NCI-H2171 treated with DMSO at 0.1 percent for 48 hours (cell line): ENCODE measurements around the gene GRID1.
A peak's percentile ranks its signal among the peaks of the same experiment; 100 is the strongest.

Experiments
- DNase-seq: peaks from one replicate; lab custom pipeline; 2025; lab: John Stamatoyannopoulos, UW

The GRID1 gene

DNA sequence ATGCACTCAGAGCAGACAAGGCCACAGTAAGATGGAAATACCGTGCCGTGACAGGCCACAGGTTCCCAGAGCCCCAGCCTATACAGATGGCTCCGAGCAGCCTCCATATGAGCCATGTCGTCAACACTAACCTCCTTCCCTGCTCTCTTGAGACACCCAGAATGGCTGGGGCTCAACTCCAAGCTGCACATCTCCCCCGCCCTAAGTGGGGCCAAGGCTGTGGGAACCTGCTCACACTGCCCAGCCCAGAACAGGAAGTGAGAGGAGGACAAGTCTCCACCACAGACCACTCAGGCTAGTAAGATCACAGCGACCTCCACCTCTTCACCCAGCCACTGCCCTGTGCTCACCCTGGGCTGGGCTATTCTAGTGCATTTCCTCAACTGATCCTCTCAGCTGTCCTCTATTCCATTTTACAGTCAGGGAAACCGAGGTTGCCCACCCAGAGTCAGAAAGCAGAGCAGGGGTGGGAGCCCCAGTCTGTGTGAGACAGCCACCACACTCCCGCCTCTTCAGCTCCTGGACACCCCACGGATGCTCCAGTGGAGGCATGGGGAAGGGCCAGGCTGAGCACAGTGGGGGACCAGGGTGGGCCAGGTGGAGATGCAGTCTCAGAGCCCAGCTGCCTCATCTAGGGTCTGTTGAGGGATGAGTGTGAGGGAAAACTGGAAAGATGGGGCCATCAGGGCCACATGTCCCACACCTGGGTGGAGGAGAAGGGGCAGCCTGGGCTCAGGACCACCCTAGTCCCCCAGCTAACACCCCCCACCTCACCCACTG, 11.6 kb downstream of the GRID1 start:
- DNase-seq = peak; percentile 2

DNA sequence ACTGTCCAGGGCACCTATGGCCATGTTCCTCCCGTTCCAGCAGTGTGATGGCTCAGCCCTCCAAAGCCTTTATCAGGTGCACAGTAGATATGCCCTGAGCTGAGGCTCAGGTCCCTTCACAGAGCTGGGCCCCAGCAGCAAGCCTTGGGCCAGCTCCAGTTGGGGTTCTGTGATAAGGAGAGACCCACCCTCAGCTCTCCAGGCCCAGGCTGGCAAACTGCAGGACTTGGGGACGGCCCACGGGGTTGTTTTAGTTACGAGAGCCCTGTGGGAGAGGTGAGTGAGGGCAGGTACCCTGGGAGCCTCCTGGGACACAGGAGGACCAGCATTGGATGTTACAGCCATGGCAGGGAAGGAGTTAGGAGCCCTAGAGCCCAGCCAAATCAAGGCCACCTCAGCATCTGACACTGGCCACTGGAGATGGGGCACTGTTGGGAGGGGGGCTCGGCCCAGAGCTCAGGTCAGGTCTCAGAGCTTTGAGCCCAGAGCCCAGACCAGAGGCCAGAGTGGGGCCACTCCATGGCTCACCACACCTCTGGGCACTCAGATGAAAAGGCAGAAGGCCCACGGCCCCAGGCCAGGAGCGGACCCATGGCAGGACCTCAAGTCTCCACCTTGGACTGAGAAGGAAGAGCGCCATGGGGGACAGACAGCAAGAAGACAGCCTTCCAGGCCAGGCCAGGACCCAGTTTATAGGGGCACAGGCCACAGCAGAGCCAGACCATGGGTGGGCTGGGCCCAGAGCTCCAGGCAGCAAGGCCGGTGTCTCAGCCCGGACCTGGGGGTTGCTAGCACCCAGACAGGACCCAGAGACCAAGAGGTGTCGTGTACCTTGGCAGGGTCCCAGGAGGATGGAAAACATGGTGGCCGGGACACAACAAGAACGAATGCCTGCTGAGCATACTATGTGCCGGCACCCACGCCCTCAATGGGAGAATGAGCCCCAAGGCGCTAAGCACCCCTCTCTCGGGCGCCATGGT, 12.8 kb downstream of the GRID1 start:
- DNase-seq = no peak

GRCh38 chr10:86350897-86351296, 15.7 kb downstream of the GRID1 start:
- no peak for DNase-seq

DNA sequence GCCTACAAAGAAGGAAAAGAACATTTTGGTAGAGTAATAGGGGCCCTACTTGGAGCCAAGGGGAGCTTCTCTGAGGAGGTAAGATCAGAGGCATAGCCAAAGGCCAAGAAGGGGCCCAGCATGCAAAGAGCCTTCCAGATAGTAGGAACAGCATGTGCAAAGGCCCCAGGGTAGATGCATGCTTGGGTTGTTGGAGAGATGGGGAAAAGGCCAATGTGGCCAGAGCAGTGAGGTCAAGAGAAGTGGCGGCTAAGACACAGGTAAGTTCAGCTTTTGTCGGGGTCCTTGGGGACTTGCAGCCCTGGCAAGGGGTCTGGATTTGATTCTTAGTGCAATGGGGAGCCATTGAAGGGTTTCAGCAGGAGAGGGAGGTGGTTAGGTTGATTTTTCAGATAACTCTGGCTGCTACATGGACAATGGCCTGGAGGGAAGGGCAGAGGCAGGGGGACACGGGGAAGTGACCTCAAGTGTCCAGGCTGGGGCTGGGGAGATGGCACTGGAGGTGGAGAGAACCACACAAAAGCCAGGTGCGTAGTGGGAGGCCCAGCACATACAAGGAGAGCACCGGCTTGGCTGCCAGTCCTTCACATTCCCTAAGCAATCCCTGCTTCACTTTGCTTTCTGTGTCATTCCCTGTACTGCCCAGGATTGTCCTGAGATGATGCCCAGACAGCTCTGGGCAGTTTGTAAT, 16.5 kb downstream of the GRID1 start:
- DNase-seq = no peak

GRCh38 chr10:86349474-86349873, 17.1 kb downstream of the GRID1 start:
- DNase-seq = no peak

- DNase-seq = no peak
Observed at GRCh38 chr10:86348321-86349210, 18.0 kb downstream of the GRID1 start.

- DNase-seq = no peak
Observed at GRCh38 chr10:86347856-86348255, 18.7 kb downstream of the GRID1 start.

DNA sequence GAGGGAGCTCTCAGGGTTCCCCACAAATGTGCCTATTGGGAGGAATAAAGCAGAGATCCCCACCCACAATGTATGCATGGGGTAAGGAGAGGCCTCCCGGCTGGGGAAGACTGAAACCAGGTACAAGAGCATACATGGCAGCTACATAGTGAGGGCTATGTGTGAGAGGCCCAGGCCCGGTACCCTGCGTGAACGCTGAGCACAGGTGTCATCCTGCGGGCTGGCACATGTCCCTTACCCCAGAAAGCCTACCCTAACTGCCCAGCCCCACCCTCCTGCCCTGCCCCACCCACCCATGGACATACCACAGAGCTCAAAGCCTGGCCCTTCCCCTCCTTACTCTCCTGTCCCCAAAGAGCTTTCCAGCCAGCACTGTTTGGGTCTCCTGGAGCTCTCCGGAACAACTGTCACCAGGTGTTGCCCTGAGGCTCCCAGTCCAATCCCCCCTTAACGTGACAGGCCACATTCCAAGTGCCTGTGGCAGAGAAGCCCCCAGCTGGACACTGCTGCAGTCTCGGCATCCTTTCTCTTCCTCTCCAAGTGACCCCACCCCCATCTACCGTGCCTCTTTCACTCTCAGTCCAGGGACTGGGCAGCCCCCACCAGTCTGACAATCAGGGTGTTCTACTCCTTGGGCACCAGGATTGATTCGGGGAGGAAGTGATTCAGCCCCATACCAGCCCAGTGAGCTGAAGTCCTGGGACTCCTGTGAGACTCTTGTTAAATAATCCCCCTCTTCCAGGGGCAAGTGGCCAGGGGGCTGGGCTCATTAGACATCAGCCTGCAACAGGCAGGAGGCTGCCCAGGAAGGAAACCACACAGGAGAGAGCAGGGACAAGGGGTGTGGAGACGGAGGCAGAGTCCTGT, 19.6 kb downstream of the GRID1 start:
- DNase-seq = no peak

GRCh38 chr10:86345859-86346798, 20.5 kb downstream of the GRID1 start:
- DNase-seq = no peak

DNA sequence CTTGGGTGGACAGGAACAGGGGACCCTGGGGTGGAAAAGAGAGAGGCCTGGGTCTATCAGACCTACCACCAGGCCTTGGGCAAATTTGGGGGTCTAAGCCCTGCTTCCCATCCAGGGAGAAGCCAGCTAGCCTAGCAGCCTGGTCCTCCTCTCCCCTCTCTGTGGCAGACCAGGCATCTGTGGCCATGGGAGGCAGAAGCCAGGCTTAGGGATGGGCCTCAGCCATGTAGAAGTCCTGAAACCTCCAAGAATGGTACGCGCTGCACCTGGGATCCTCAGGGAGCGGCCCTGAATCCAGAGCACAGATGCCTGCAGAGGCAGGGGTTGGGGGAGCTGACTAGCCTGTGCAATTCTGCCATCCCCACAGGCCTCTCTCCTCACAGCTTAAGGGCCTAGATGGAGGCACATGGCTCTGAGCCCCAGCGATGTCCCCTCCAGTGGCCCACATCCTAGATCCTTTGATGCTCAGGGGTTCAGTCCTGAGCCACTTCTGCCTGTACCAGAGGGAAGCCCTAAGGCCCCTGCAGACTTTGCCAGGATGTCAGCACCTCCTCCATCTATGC, 21.2 kb downstream of the GRID1 start:
- no peak for DNase-seq

GRCh38 chr10:86344714-86345161, 21.9 kb downstream of the GRID1 start:
- no peak for DNase-seq

DNA sequence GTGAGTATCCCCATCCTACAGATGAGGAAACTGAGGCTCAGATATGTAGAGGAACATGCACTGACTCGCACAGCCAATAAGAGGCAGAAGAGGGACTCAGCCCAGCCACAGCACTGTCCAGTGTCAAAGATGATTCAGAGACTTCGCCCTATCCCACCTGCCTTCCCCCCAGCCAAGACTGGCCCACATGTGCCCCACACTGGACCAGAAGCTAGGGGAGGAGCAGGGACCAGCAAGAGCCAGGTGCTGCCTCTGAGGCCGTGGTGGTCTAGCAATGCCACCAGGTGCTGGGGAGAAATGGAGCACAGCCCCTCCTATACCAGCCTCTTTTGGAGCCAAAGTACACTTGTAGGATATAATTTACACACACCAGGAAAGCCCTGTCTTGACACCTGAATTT, 22.3 kb downstream of the GRID1 start:
- DNase-seq = no peak

GRCh38 chr10:86343761-86344160, 22.8 kb downstream of the GRID1 start:
- DNase-seq = no peak

DNA sequence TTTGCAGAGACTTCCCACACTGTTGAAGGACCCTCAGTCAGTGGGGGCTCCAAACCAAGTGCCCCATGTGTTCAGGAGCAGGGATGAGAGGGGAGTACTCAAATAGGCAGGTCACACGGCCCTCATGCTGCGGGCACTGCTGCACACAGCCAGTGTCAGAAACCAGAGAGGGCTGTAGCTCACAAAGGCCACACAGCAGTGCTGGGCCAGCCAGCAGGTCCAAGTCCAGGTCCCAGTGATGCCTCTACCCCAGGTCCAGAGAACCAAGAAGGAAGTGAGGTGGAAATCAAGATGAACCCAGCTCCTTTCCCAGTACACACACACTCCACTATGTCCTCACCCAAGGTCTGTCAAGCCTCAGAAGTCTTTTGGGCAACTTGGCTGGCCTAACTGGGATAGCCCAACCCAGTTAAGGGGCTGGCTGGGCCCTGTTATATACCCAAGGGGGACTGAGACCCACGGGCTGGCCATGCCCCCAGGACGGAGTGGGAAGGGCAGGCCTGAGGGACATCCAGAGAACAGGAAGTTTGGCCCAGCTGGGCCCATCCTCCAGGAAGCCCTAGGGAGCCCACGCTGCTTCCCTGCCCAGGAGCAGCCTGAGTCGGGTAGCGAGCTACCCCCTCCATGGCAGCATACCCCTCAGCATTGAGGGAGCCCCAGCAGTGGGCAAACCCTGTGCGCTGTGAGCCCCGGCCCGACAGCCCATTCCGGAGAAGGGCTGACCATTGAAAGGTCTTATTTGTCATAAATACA, 24.3 kb downstream of the GRID1 start:
- DNase-seq = no peak

GRCh38 chr10:86341361-86341811, 25.2 kb downstream of the GRID1 start:
- no peak for DNase-seq

- no peak for DNase-seq
Observed at GRCh38 chr10:86340991-86341260, 25.7 kb downstream of the GRID1 start.

DNA sequence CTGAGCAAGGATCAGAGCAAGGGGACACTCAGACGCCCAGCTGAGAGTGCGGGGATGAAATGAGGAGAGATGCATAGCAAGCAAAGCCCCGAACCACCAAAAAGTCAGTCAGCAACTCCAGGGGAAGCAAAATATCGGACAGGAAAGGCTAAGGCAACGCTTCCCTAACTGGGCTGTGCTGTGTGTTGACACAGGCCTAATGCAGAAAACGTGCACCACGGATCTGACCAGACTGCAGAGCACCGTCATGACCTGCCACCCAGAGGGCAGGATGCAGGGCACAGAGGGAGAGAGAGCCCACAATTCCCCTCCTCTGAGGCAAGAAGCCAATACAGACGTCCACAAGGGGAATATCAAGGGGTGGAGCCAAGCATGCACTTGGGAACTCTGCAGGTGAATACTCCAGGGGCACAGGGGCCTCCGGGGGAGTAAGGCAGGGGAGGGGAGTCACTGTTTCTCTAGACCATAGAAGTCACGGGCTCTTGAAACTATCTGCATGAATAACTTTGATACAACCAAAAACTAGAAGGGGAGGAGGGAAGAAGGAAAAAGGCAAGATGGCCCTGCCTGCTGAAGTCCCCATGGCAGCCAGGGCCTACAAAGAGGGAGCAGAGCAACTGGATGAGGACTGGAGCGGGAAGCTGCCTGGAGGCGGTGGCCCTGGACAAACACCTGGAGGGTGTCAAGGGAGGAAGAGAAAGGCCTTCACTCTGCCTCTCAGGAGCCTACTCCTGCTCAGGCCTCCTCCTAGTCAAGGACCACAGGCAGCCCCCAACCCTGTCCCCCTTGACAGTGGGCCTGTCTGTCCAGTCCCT, 26.2 kb downstream of the GRID1 start:
- peak; percentile 7 for DNase-seq
